ENCODE data around the gene GRPEL2.

Gene GRPEL2

GRCh38 chr5:149360272-149360671 is 15.0 kb downstream of the GRPEL2 start:
- WGBS = 100% methylated on average over 1 of the region's 1 CpG
- no peaks in the 10 kb centered on the region for H3K27me3 ChIP-seq (ENCODE audit: control insufficient read depth in 1 of 2, insufficient read depth in 1 of 2, low read length in 2 of 2)
- H3K9ac ChIP-seq (ENCODE audit: low read length) = no peak overlapping the region
- H4K8ac ChIP-seq (ENCODE audit: low read length) = no peak overlapping the region
- H3K4me3 ChIP-seq (ENCODE audit: insufficient read depth in 1 of 2, low read depth in 1 of 2, low read length in 2 of 2) = no peak overlapping the region
- no peak overlapping the region for H2BK15ac ChIP-seq (ENCODE audit: low read depth, poor library complexity, severe bottlenecking)
- H3K4ac ChIP-seq (ENCODE audit: low read depth in 1 of 2, low read length in 2 of 2) = no peak overlapping the region
- H3K9me3 ChIP-seq (ENCODE audit: control insufficient read depth, low read length) = no peaks in the 10 kb centered on the region
- H2AFZ ChIP-seq (ENCODE audit: low read depth, low read length) = no peak overlapping the region
- H3K23ac ChIP-seq (ENCODE audit: low read length in 2 of 2) = no peak overlapping the region
- peaks cover 5% of the 10 kb centered on the region for H3K4me1 ChIP-seq (ENCODE audit: control insufficient read depth, insufficient read depth, low read depth, low read length)
- H3K27ac ChIP-seq (ENCODE audit: low read length, poor library complexity, severe bottlenecking) = no peak overlapping the region
- H3K14ac ChIP-seq (ENCODE audit: low read length in 2 of 2) = no peak overlapping the region
- peaks cover 2% of the 10 kb centered on the region for H3K79me1 ChIP-seq (replicated peaks; ENCODE audit: low read length, poor library complexity, severe bottlenecking)
- peaks cover 0 to 4% of the 10 kb centered on the region in 2 experiments for H3K36me3 ChIP-seq (ENCODE audit: control insufficient read depth in 1 of 2, insufficient read depth in 2 of 2, low read depth in 1 of 2, low read length in 2 of 2)
- no peak overlapping the region for H2BK120ac ChIP-seq (ENCODE audit: low read depth, low read length)
- H2BK12ac ChIP-seq (ENCODE audit: low read length in 2 of 2) = no peak overlapping the region
- H2BK5ac ChIP-seq (ENCODE audit: low read depth, low read length, poor library complexity, severe bottlenecking) = no peak overlapping the region
- no peak overlapping the region for H3K18ac ChIP-seq (ENCODE audit: low read depth in 1 of 2, low read length in 2 of 2)
- H4K91ac ChIP-seq (ENCODE audit: low read length) = no peak overlapping the region
- no peak overlapping the region for H2AK5ac ChIP-seq (ENCODE audit: low read length, severe bottlenecking)
- no peak overlapping the region for H3K4me2 ChIP-seq (ENCODE audit: low read length, poor library complexity, severe bottlenecking)
- no peak for DNase-seq

GRCh38 chr5:149362541-149362940 is 17.2 kb downstream of the GRPEL2 start:
- Histone ChIP-seq H2BK12ac (ENCODE audit: low read length in 2 of 2) (no peak overlapping the region), H4K8ac (ENCODE audit: low read length) (no peak overlapping the region), H3K9ac (ENCODE audit: low read length) (no peak overlapping the region), H3K27ac (ENCODE audit: low read length, poor library complexity, severe bottlenecking) (no peak overlapping the region), H3K23ac (ENCODE audit: low read length in 2 of 2) (no peak overlapping the region), H3K4ac (ENCODE audit: low read depth in 1 of 2, low read length in 2 of 2) (no peak overlapping the region), H2BK15ac (ENCODE audit: low read depth, poor library complexity, severe bottlenecking) (no peak overlapping the region), H2AK5ac (ENCODE audit: low read length, severe bottlenecking) (no peak overlapping the region), H3K9me3 (ENCODE audit: control insufficient read depth, low read length) (no peaks in the 10 kb centered on the region), H2BK5ac (ENCODE audit: low read depth, low read length, poor library complexity, severe bottlenecking) (no peak overlapping the region), H3K79me1 (replicated peaks; ENCODE audit: low read length, poor library complexity, severe bottlenecking) (peaks cover 2% of the 10 kb centered on the region), H3K36me3 (ENCODE audit: control insufficient read depth in 1 of 2, insufficient read depth in 2 of 2, low read depth in 1 of 2, low read length in 2 of 2) (no peaks in the 10 kb centered on the region), H2AFZ (ENCODE audit: low read depth, low read length) (no peak overlapping the region), H2BK120ac (ENCODE audit: low read depth, low read length) (no peak overlapping the region), H3K14ac (ENCODE audit: low read length in 2 of 2) (no peak overlapping the region), H4K91ac (ENCODE audit: low read length) (no peak overlapping the region), H3K18ac (ENCODE audit: low read depth in 1 of 2, low read length in 2 of 2) (no peak overlapping the region), H3K4me3 (ENCODE audit: insufficient read depth in 1 of 2, low read depth in 1 of 2, low read length in 2 of 2) (no peak overlapping the region), H3K4me1 (ENCODE audit: control insufficient read depth, insufficient read depth, low read depth, low read length) (peaks cover 4% of the 10 kb centered on the region), H3K4me2 (ENCODE audit: low read length, poor library complexity, severe bottlenecking) (no peak overlapping the region), H3K27me3 (ENCODE audit: control insufficient read depth in 1 of 2, insufficient read depth in 1 of 2, low read length in 2 of 2) (no peaks in the 10 kb centered on the region)
- no peak for DNase-seq
- WGBS = 94% methylated on average over 12 of the region's 12 CpGs

- Histone ChIP-seq H3K27me3 (ENCODE audit: control insufficient read depth in 1 of 2, insufficient read depth in 1 of 2, low read length in 2 of 2) (no peaks in the 10 kb centered on the region), H2BK5ac (ENCODE audit: low read depth, low read length, poor library complexity, severe bottlenecking) (no peak overlapping the region), H2BK120ac (ENCODE audit: low read depth, low read length) (no peak overlapping the region), H3K23ac (ENCODE audit: low read length in 2 of 2) (no peak overlapping the region), H3K14ac (ENCODE audit: low read length in 2 of 2) (no peak overlapping the region), H3K4me2 (ENCODE audit: low read length, poor library complexity, severe bottlenecking) (no peak overlapping the region), H2AK5ac (ENCODE audit: low read length, severe bottlenecking) (no peak overlapping the region), H2BK15ac (ENCODE audit: low read depth, poor library complexity, severe bottlenecking) (no peak overlapping the region), H4K91ac (ENCODE audit: low read length) (no peak overlapping the region), H3K4me3 (ENCODE audit: insufficient read depth in 1 of 2, low read depth in 1 of 2, low read length in 2 of 2) (no peak overlapping the region), H2BK12ac (ENCODE audit: low read length in 2 of 2) (no peak overlapping the region), H3K4me1 (ENCODE audit: control insufficient read depth, insufficient read depth, low read depth, low read length) (peaks cover 5% of the 10 kb centered on the region), H3K9ac (ENCODE audit: low read length) (no peak overlapping the region), H3K4ac (ENCODE audit: low read depth in 1 of 2, low read length in 2 of 2) (no peak overlapping the region), H3K27ac (ENCODE audit: low read length, poor library complexity, severe bottlenecking) (no peak overlapping the region), H3K79me1 (replicated peaks; ENCODE audit: low read length, poor library complexity, severe bottlenecking) (peaks cover 2% of the 10 kb centered on the region), H2AFZ (ENCODE audit: low read depth, low read length) (no peak overlapping the region), H3K36me3 (ENCODE audit: control insufficient read depth in 1 of 2, insufficient read depth in 2 of 2, low read depth in 1 of 2, low read length in 2 of 2) (no peaks in the 10 kb centered on the region), H4K8ac (ENCODE audit: low read length) (no peak overlapping the region), H3K18ac (ENCODE audit: low read depth in 1 of 2, low read length in 2 of 2) (no peak overlapping the region), H3K9me3 (ENCODE audit: control insufficient read depth, low read length) (no peaks in the 10 kb centered on the region)
- no peak for DNase-seq
These were observed 18.1 kb downstream of the GRPEL2 start for GRCh38 chr5:149363358-149363757.

- Histone ChIP-seq H2BK120ac (ENCODE audit: low read depth, low read length) (no peak overlapping the region), H3K27me3 (ENCODE audit: control insufficient read depth in 1 of 2, insufficient read depth in 1 of 2, low read length in 2 of 2) (no peaks in the 10 kb centered on the region), H2BK5ac (ENCODE audit: low read depth, low read length, poor library complexity, severe bottlenecking) (no peak overlapping the region), H2AK5ac (ENCODE audit: low read length, severe bottlenecking) (no peak overlapping the region), H2BK12ac (ENCODE audit: low read length in 2 of 2) (no peak overlapping the region), H3K4me1 (ENCODE audit: control insufficient read depth, insufficient read depth, low read depth, low read length) (peaks cover 4% of the 10 kb centered on the region), H4K8ac (ENCODE audit: low read length) (no peak overlapping the region), H2AFZ (ENCODE audit: low read depth, low read length) (no peak overlapping the region), H3K27ac (ENCODE audit: low read length, poor library complexity, severe bottlenecking) (no peak overlapping the region), H4K91ac (ENCODE audit: low read length) (no peak overlapping the region), H3K18ac (ENCODE audit: low read depth in 1 of 2, low read length in 2 of 2) (no peak overlapping the region), H3K23ac (ENCODE audit: low read length in 2 of 2) (no peak overlapping the region), H3K4me2 (ENCODE audit: low read length, poor library complexity, severe bottlenecking) (no peak overlapping the region), H3K36me3 (ENCODE audit: control insufficient read depth in 1 of 2, insufficient read depth in 2 of 2, low read depth in 1 of 2, low read length in 2 of 2) (no peaks in the 10 kb centered on the region), H3K79me1 (replicated peaks; ENCODE audit: low read length, poor library complexity, severe bottlenecking) (no peaks in the 10 kb centered on the region), H3K4ac (ENCODE audit: low read depth in 1 of 2, low read length in 2 of 2) (no peak overlapping the region), H2BK15ac (ENCODE audit: low read depth, poor library complexity, severe bottlenecking) (no peak overlapping the region), H3K14ac (ENCODE audit: low read length in 2 of 2) (no peak overlapping the region), H3K9ac (ENCODE audit: low read length) (no peak overlapping the region), H3K9me3 (ENCODE audit: control insufficient read depth, low read length) (no peaks in the 10 kb centered on the region), H3K4me3 (ENCODE audit: insufficient read depth in 1 of 2, low read depth in 1 of 2, low read length in 2 of 2) (no peak overlapping the region)
- DNase-seq = no peak
- 98% methylated on average over 9 of the region's 9 CpGs for WGBS
These were observed 18.6 kb downstream of the GRPEL2 start for GRCh38 chr5:149363936-149364335.

Data from mesenchymal stem cell (in vitro differentiated cells and primary cell).